Lower leg skin (tissue), 4 donors: Measurements from ENCODE around the gene PHLDA2. TPM values are rescaled to one million over a fixed set of nuclear protein-coding genes. Genes with fewer than 3 reads are reported as not detected.
A peak's percentile ranks its signal among the peaks of the same experiment; 100 is the strongest.

Source experiments
- DNase-seq, 2 donors: peaks; one replicate each; pipeline ENCODE4 v3.0.0-alpha.2; 2019; ENCODE audit warnings: low spot score in 2 of 2
- H3K4me3 ChIP-seq: fragments of 200-600 bp; sonication (generic); 2 replicates; pipeline ENCODE4 v1.5.1; 2017; ENCODE audit warnings: mild to moderate bottlenecking, low read depth; ENCODE audit not compliant: poor library complexity, severe bottlenecking
- CTCF ChIP-seq, 3 donors: fragments of 450-650 bp; IDR thresholded peaks; one replicate each; pipeline ENCODE4 v1.5.1; 2016; ENCODE audit warnings: antibody characterized with exemption in 3 of 3, mild to moderate bottlenecking in 3 of 3, moderate library complexity in 2 of 3
- POLR2A ChIP-seq, 2 donors: fragments of 450-650 bp; IDR thresholded peaks; one replicate each; pipeline ENCODE4 v1.6.1; 2016 to 2017; ENCODE audit warnings: antibody characterized with exemption in 2 of 2, mild to moderate bottlenecking in 1 of 2, moderate library complexity in 1 of 2
- WGBS, 2 donors: methylation state at CpG; one replicate each; pipeline ENCODE4 v1.1.5; 2018; 5-methylcytosine and 5-hydroxymethylcytosine counted together
- intact Hi-C: fragments of 100-400 bp; cut with DNase I; formaldehyde crosslinking; loops from one replicate; pipeline ENCODE4 v1.15.0; 2023; ENCODE audit warnings: low total_unique reads
- total RNA-seq, 4 donors: library from RNA; depleted of rRNA; stranded (reverse); fragments of >200 nt; gene quantifications; one replicate each; pipeline ENCODE4 v1.1.0, GENCODE V29; 2016

The PHLDA2 gene
- total RNA-seq, 4 donors from 2014 or later = 5.1 to 16.0 (median 7.4) TPM

- TF ChIP-seq CTCF (IDR thresholded peaks at IDR 0.05) (no peak), POLR2A (IDR thresholded peaks at IDR 0.05) (no peak)
- no peak overlapping the region for H3K4me3 ChIP-seq
- WGBS, 2 donors = 2 to 7% methylated on average over 41 to 47 of the region's 47 CpGs
- DNase-seq = no peak
- intact Hi-C loops = no loop called here
Observed at GRCh38 chr11:2929950-2930703, 907 bp upstream of the PHLDA2 start.

- TF ChIP-seq CTCF (IDR thresholded peaks at IDR 0.05) = no peak
- WGBS, 2 donors = 1% methylated on average over 17 of the region's 48 CpGs; no CpG with 5 or more reads in 1 of the 2 donors
- intact Hi-C loops = no loop called here
- no peak overlapping the region for H3K4me3 ChIP-seq
- DNase-seq = peak in 1 of 2 donors; percentile 92
Observed at GRCh38 chr11:2929531-2929949, 320 bp upstream of the PHLDA2 start.

GRCh38 chr11:2927851-2928604 lies 1.2 kb downstream of the PHLDA2 start:
- no peak for TF ChIP-seq CTCF (IDR thresholded peaks at IDR 0.05)
- TF ChIP-seq POLR2A (IDR thresholded peaks at IDR 0.05) = no peak
- no peak overlapping the region for H3K4me3 ChIP-seq
- 33 to 39% methylated on average over 25 of the region's 25 CpGs for WGBS, 2 donors
- intact Hi-C loops = no loop called here
- no peak for DNase-seq

DNA sequence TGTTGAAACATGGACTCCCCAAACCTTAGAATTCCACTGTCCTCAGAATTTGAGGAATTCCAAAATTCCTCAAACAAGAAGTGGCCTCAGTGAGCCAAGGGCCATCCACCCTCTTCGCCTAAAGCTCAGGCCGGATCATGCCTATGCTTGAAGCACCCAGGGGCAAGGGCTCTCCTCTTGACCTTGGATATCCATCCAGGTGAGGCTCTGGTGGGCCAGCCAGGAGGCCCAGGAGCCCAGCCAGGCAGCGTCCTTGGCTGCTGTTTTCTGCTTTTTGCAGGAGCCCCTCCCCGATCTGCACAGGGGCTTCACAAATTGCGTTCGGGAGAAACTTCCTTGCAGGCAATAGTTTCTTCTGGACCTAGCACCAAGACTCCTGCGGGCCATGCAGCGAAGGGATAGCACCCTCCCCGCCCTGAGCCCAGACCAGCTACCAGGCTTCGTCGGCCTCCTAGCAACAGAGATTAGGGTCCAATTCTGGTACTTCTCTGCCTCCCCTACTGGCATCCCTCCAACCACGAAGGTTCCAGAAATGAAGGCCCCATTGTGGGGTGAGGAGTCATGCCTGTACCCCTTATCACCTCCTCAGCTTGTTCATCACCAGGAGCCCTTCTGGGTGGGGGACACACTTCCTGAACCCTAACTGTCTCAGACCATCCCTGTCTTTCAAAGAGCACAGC lies 2.0 kb downstream of the PHLDA2 start:
- TF ChIP-seq CTCF (IDR thresholded peaks at IDR 0.05) (no peak), POLR2A (IDR thresholded peaks at IDR 0.05) (no peak)
- 88 to 92% methylated on average over 12 of the region's 12 CpGs for WGBS, 2 donors
- no peak overlapping the region for H3K4me3 ChIP-seq
- no peak for DNase-seq
- intact Hi-C loops = no loop called here

- no peak for DNase-seq
- TF ChIP-seq CTCF (IDR thresholded peaks at IDR 0.05) (no peak), POLR2A (IDR thresholded peaks at IDR 0.05) (no peak)
- intact Hi-C loops = no loop called here
- 92 to 95% methylated on average over 11 of the region's 11 CpGs for WGBS, 2 donors
- no peak overlapping the region for H3K4me3 ChIP-seq
Observed at GRCh38 chr11:2926611-2927051, 2.6 kb downstream of the PHLDA2 start.
